ENCODE results near the gene ITSN1.

The ITSN1 gene

GRCh38 chr21:33817138-33817537, 174.8 kb downstream of the ITSN1 start:
- no peak for DNase-seq

GRCh38 chr21:33817663-33818451, 175.6 kb downstream of the ITSN1 start:
- no peak for DNase-seq

GRCh38 chr21:33820230-33820770, 178.0 kb downstream of the ITSN1 start:
- DNase-seq, result no peak

- DNase-seq, result no peak
These were observed 178.5 kb downstream of the ITSN1 start for GRCh38 chr21:33820798-33821197.

- no peak for DNase-seq
These were observed 179.4 kb downstream of the ITSN1 start for GRCh38 chr21:33821503-33822322.

GRCh38 chr21:33824156-33824941, 182.0 kb downstream of the ITSN1 start:
- no peak for DNase-seq

- no peak for DNase-seq
These were observed 183.1 kb downstream of the ITSN1 start for GRCh38 chr21:33825419-33825818.

GRCh38 chr21:33825915-33826314, 183.6 kb downstream of the ITSN1 start:
- no peak for DNase-seq

GRCh38 chr21:33828083-33828482, 185.8 kb downstream of the ITSN1 start:
- DNase-seq, result no peak

GRCh38 chr21:33828577-33828976, 186.3 kb downstream of the ITSN1 start:
- DNase-seq, result no peak

GRCh38 chr21:33829844-33830243, 187.5 kb downstream of the ITSN1 start:
- DNase-seq, result no peak

GRCh38 chr21:33831962-33832659, 189.8 kb downstream of the ITSN1 start:
- DNase-seq, result no peak

- no peak for DNase-seq
These were observed 192.7 kb downstream of the ITSN1 start for GRCh38 chr21:33834801-33835500.

GRCh38 chr21:33835920-33836319, 193.6 kb downstream of the ITSN1 start:
- no peak for DNase-seq

- DNase-seq, result no peak
These were observed 194.1 kb downstream of the ITSN1 start for GRCh38 chr21:33836408-33836807.

GRCh38 chr21:33839167-33839716, 196.9 kb downstream of the ITSN1 start:
- DNase-seq, result no peak

GRCh38 chr21:33839806-33840205, 197.5 kb downstream of the ITSN1 start:
- DNase-seq, result no peak

- DNase-seq, result no peak
These were observed 198.5 kb downstream of the ITSN1 start for GRCh38 chr21:33840771-33841170.

- no peak for DNase-seq
These were observed 199.3 kb downstream of the ITSN1 start for GRCh38 chr21:33841561-33841960.

GRCh38 chr21:33843216-33843615, 200.9 kb downstream of the ITSN1 start:
- no peak for DNase-seq

- DNase-seq, result no peak
These were observed 202.0 kb downstream of the ITSN1 start for GRCh38 chr21:33844104-33844889.

All from AML-193 (cell line).